HG03457 (cell line): Measurements from ENCODE around the gene CYSTM1.

Experiments
- ATAC-seq: cut with Tn5 transposase; IDR thresholded peaks from one replicate; pipeline ENCODE4 v1.9.1; 2021; ENCODE audit warnings: moderate number of reproducible peaks; ENCODE audit not compliant: unreplicated experiment

Gene CYSTM1

GRCh38 chr5:140287801-140288521 lies 113.0 kb downstream of the CYSTM1 start:
- ATAC-seq: no peak

- no peak for ATAC-seq
Measured at GRCh38 chr5:140292212-140293036, 117.4 kb downstream of the CYSTM1 start.
